K562 (cell line): ENCODE measurements around the gene TMEM203. TPM values are rescaled to one million over a fixed set of nuclear protein-coding genes. Genes with fewer than 3 reads are reported as not detected.

Experiments
- ARID2 ChIP-seq: fragments of 450-650 bp; IDR thresholded peaks from 2 replicates; pipeline ENCODE4 v1.6.1; 2017; ENCODE audit warnings: antibody characterized with exemption, mild to moderate bottlenecking
- BCL6 ChIP-seq: fragments of 250-450 bp; sonication (Bioruptor Pico); IDR thresholded peaks from 2 replicates; pipeline ENCODE4 v1.4.0; 2020
- PURB ChIP-seq: sonication (generic); formaldehyde crosslinking; IDR thresholded peaks from 2 replicates; pipeline ENCODE4 v1.9.0; 2021; ENCODE audit warnings: low read depth, mild to moderate bottlenecking, missing genetic modification reagents
- RAD51 ChIP-seq: fragments of 450-650 bp; IDR thresholded peaks from 2 replicates; pipeline ENCODE4 v1.7.1; 2016; ENCODE audit warnings: low read depth, mild to moderate bottlenecking, borderline replicate concordance
- RBM15 ChIP-seq: fragments of 200-400 bp; formaldehyde crosslinking; IDR thresholded peaks from 2 replicates; pipeline ENCODE4 v1.6.1; 2018; ENCODE audit warnings: mild to moderate bottlenecking, low read length, moderate library complexity; ENCODE audit not compliant: insufficient read depth
- RFX5 ChIP-seq: IDR thresholded peaks from 2 replicates; pipeline ENCODE4 v1.6.1; 2011; ENCODE audit warnings: low read depth, mild to moderate bottlenecking, improper control_type of control experiment, low read length
- SP1 ChIP-seq: sonication (generic); formaldehyde crosslinking; IDR thresholded peaks from 2 replicates; pipeline ENCODE4 v1.8.1; 2022; ENCODE audit warnings: mild to moderate bottlenecking, missing genetic modification reagents
- SP2 ChIP-seq: IDR thresholded peaks from 2 replicates; pipeline ENCODE4 v1.6.1; 2011; ENCODE audit warnings: mild to moderate bottlenecking, low read depth, low read length, moderate library complexity; ENCODE audit not compliant: poor library complexity, severe bottlenecking; ENCODE audit errors: extremely low read depth
- TAF7 ChIP-seq: fragments of 450-650 bp; IDR thresholded peaks from 2 replicates; pipeline ENCODE4 v1.6.1; 2016; ENCODE audit warnings: missing genetic modification characterization, missing compliant biosample characterization
- TOE1 ChIP-seq, 2 experiments: fragments of 450-650 bp in 1 of 2; sonication (generic) in 1 of 2; formaldehyde crosslinking in 1 of 2; IDR thresholded peaks; 2 replicates each; pipeline versions ENCODE4 v1.7.1 to v1.8.0; 2016 to 2022; ENCODE audit warnings: borderline replicate concordance in 2 of 2, mild to moderate bottlenecking in 2 of 2, antibody characterized with exemption in 1 of 2, inconsistent platforms in 1 of 2, low read depth in 1 of 2, missing genetic modification reagents in 1 of 2, moderate library complexity in 1 of 2
- XRCC5 ChIP-seq: fragments of 200-400 bp; formaldehyde crosslinking; IDR thresholded peaks from 2 replicates; pipeline ENCODE4 v1.6.1; 2017; ENCODE audit warnings: low read depth, mild to moderate bottlenecking, low read length
- YBX1 ChIP-seq: fragments of 450-650 bp; IDR thresholded peaks from 2 replicates; pipeline ENCODE4 v1.7.1; 2016; ENCODE audit warnings: mild to moderate bottlenecking
- ZKSCAN8 ChIP-seq: fragments of 200-800 bp; sonication (Bioruptor generic); IDR thresholded peaks from 2 replicates; pipeline ENCODE4 v1.6.1; 2016; ENCODE audit warnings: missing genetic modification characterization, missing compliant biosample characterization
- ZNF75A ChIP-seq: fragments of 450-650 bp; formaldehyde crosslinking; IDR thresholded peaks from 2 replicates; pipeline ENCODE4 v1.4.0; 2020; ENCODE audit warnings: mild to moderate bottlenecking
- ZNF76 ChIP-seq: fragments of 250-450 bp; sonication (Bioruptor Pico); IDR thresholded peaks from 2 replicates; pipeline ENCODE4 v1.4.0; 2020; ENCODE audit warnings: mild to moderate bottlenecking, moderate library complexity, borderline replicate concordance
- polyA plus RNA-seq, 8 experiments: library from polyadenylated mRNA; depleted of rRNA in 4 of 8; stranded (reverse) in 5 of 8; unstranded in 3 of 8; fragments of >200 nt; fragmentation: Nextera tagmentation in 2 of 8; fragmentation: Illumina TruSeq in 1 of 8; extraction: Ambion mirVana in 2 of 8; extraction: Trizol in 1 of 8; gene quantifications; 2 replicates each; pipeline versions ENCODE4 v1.2.1 to v1.2.3, GENCODE V29; 2011 to 2014; ENCODE audit warnings: inconsistent platforms in 1 of 8, missing spikeins in 1 of 8
- total RNA-seq, 7 experiments: library from RNA; depleted of rRNA in 6 of 7; stranded (reverse); fragments of >200 nt in 6 of 7; fragmentation: Illumina TruSeq in 2 of 7; extraction: Trizol in 2 of 7; gene quantifications; 2 replicates each; pipeline versions ENCODE4 v1.2.1 to v1.2.3, GENCODE V29; 2011 to 2021; ENCODE audit warnings: low replicate concordance in 1 of 7
- TF ChIP-seq, protein P1 (sequence below), 2 experiments: fragments of 450-650 bp in 1 of 2; IDR thresholded peaks; 2 replicates each; pipeline ENCODE4 v1.6.1; 2011 to 2017; ENCODE audit warnings: low read depth in 2 of 2, antibody characterized with exemption in 1 of 2, borderline replicate concordance in 1 of 2, low read length in 1 of 2, mild to moderate bottlenecking in 1 of 2, mixed read lengths in 1 of 2; ENCODE audit not compliant: control insufficient read depth in 1 of 2
- TF ChIP-seq, protein P2 (sequence below): sonication (generic); formaldehyde crosslinking; IDR thresholded peaks from 2 replicates; pipeline ENCODE4 v1.8.0; 2022; ENCODE audit warnings: missing genetic modification reagents, mild to moderate bottlenecking, borderline replicate concordance
- TF ChIP-seq, protein P3 (sequence below): fragments of 250-450 bp; sonication (Bioruptor Pico); IDR thresholded peaks from 2 replicates; pipeline ENCODE4 v1.5.0; 2020; ENCODE audit warnings: mild to moderate bottlenecking
- TF ChIP-seq, protein P4 (sequence below): sonication (generic); formaldehyde crosslinking; IDR thresholded peaks from 2 replicates; pipeline ENCODE4 v1.8.1; 2022; ENCODE audit warnings: missing genetic modification reagents

Gene TMEM203
- total and polyA plus RNA-seq, 9 of the 15 experiments (the other 6 are each of a cell fraction or from before 2014, with no cell fraction given): 8.8 to 59.5 (median 37.6) TPM

DNA sequence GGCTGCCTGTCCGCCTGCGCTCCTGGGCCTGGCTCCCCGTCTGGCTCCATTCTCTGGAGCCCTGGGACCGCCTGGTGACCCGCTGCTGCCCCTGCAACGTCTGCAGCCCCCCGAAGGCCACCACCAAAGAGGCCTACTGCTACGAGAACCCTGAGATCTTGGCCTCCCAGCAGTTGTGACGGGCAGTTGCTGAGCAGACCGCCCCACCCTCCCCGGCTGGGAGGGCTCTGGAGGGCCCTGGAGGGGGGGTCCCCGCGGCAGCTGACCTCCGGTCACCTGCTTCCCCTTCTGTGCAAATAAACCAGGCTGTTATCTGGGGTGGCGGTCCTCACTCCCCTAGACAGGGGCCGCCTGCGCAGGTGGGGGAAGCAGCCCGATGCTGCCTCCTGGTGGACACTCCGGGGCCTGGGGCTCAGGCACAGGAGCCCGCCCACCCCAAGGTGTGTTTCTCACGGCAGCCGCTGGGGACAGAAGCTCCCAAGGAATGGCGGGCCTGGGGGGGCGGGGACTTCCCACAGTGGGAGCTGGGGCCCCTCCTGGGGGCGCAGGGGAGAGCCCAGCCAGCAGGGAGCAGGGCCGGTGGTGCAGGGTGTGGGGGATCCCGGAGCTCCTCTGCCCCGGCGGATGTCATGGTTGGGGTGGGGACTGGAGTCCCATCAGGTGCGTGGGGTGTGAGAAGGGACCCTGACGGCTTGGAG lies 30.9 kb upstream of the TMEM203 start (continued):
- peak; percentile 85; the same call in 1 of the 2 replicates for TF ChIP-seq TOE1 (IDR thresholded peaks at IDR 0.05; ENCODE audit: borderline replicate concordance)
- TF ChIP-seq TOE1 (CRISPR knock-in tag; IDR thresholded peaks at IDR 0.05; ENCODE audit: borderline replicate concordance, low read depth): no peak
- TF ChIP-seq ZNF75A (CRISPR knock-in tag): no peak
- TF ChIP-seq, protein P1, sequence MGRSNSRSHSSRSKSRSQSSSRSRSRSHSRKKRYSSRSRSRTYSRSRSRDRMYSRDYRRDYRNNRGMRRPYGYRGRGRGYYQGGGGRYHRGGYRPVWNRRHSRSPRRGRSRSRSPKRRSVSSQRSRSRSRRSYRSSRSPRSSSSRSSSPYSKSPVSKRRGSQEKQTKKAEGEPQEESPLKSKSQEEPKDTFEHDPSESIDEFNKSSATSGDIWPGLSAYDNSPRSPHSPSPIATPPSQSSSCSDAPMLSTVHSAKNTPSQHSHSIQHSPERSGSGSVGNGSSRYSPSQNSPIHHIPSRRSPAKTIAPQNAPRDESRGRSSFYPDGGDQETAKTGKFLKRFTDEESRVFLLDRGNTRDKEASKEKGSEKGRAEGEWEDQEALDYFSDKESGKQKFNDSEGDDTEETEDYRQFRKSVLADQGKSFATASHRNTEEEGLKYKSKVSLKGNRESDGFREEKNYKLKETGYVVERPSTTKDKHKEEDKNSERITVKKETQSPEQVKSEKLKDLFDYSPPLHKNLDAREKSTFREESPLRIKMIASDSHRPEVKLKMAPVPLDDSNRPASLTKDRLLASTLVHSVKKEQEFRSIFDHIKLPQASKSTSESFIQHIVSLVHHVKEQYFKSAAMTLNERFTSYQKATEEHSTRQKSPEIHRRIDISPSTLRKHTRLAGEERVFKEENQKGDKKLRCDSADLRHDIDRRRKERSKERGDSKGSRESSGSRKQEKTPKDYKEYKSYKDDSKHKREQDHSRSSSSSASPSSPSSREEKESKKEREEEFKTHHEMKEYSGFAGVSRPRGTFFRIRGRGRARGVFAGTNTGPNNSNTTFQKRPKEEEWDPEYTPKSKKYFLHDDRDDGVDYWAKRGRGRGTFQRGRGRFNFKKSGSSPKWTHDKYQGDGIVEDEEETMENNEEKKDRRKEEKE (IDR thresholded peaks at IDR 0.05; ENCODE audit: borderline replicate concordance in 1 of 2, control insufficient read depth in 1 of 2, low read depth in 2 of 2, low read length in 1 of 2): no peak
- TF ChIP-seq RAD51: peak; percentile 78
- no peak for TF ChIP-seq ARID2
- TF ChIP-seq XRCC5: no peak
- no peak for TF ChIP-seq RBM15
- no peak for TF ChIP-seq RFX5
- no peak for TF ChIP-seq SP2
- TF ChIP-seq, protein P2, sequence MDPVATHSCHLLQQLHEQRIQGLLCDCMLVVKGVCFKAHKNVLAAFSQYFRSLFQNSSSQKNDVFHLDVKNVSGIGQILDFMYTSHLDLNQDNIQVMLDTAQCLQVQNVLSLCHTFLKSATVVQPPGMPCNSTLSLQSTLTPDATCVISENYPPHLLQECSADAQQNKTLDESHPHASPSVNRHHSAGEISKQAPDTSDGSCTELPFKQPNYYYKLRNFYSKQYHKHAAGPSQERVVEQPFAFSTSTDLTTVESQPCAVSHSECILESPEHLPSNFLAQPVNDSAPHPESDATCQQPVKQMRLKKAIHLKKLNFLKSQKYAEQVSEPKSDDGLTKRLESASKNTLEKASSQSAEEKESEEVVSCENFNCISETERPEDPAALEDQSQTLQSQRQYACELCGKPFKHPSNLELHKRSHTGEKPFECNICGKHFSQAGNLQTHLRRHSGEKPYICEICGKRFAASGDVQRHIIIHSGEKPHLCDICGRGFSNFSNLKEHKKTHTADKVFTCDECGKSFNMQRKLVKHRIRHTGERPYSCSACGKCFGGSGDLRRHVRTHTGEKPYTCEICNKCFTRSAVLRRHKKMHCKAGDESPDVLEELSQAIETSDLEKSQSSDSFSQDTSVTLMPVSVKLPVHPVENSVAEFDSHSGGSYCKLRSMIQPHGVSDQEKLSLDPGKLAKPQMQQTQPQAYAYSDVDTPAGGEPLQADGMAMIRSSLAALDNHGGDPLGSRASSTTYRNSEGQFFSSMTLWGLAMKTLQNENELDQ (CRISPR knock-in tag): no peak
- TF ChIP-seq SP1 (CRISPR knock-in tag): peak; percentile 98
- no peak for TF ChIP-seq PURB (CRISPR knock-in tag)
- TF ChIP-seq ZKSCAN8 (CRISPR knock-in tag): no peak
- no peak for TF ChIP-seq TAF7 (tag)
- TF ChIP-seq BCL6 (CRISPR knock-in tag): no peak
- TF ChIP-seq, protein P3, sequence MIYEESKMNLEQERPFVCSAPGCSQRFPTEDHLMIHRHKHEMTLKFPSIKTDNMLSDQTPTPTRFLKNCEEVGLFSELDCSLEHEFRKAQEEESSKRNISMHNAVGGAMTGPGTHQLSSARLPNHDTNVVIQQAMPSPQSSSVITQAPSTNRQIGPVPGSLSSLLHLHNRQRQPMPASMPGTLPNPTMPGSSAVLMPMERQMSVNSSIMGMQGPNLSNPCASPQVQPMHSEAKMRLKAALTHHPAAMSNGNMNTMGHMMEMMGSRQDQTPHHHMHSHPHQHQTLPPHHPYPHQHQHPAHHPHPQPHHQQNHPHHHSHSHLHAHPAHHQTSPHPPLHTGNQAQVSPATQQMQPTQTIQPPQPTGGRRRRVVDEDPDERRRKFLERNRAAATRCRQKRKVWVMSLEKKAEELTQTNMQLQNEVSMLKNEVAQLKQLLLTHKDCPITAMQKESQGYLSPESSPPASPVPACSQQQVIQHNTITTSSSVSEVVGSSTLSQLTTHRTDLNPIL (CRISPR knock-in tag): no peak
- TF ChIP-seq ZNF76 (CRISPR knock-in tag): no peak
- TF ChIP-seq YBX1: no peak
- TF ChIP-seq, protein P4, sequence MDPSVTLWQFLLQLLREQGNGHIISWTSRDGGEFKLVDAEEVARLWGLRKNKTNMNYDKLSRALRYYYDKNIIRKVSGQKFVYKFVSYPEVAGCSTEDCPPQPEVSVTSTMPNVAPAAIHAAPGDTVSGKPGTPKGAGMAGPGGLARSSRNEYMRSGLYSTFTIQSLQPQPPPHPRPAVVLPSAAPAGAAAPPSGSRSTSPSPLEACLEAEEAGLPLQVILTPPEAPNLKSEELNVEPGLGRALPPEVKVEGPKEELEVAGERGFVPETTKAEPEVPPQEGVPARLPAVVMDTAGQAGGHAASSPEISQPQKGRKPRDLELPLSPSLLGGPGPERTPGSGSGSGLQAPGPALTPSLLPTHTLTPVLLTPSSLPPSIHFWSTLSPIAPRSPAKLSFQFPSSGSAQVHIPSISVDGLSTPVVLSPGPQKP (CRISPR knock-in tag): no peak
